Adrenal gland (tissue), 5 donors: ENCODE results near the gene CLRN2.

ENCODE experiments used
- POLR2A ChIP-seq, 2 donors: fragments of 450-650 bp; IDR thresholded peaks; one replicate each; pipeline ENCODE4 v1.6.1; 2017; ENCODE audit warnings: antibody characterized with exemption in 2 of 2, mild to moderate bottlenecking in 2 of 2, moderate library complexity in 1 of 2
- TF ChIP-seq, protein P1 (sequence below), 6 experiments: fragments of 450-650 bp in 4 of 6; fragments of 200-600 bp in 2 of 6; sonication (generic) in 1 of 6; IDR thresholded peaks; 1 replicate in 5 of 6; 2 replicates in 1 of 6; pipeline versions ENCODE4 v1.5.1 to v1.8.0; 2016 to 2021; ENCODE audit warnings: antibody characterized with exemption in 6 of 6, mild to moderate bottlenecking in 2 of 6, moderate library complexity in 1 of 6
- donor health status: DM: no; HTN: no; CAD: no.

GRCh38 chr4:17492058-17492741 lies 22.8 kb upstream of the CLRN2 start:
- TF ChIP-seq, protein P1, sequence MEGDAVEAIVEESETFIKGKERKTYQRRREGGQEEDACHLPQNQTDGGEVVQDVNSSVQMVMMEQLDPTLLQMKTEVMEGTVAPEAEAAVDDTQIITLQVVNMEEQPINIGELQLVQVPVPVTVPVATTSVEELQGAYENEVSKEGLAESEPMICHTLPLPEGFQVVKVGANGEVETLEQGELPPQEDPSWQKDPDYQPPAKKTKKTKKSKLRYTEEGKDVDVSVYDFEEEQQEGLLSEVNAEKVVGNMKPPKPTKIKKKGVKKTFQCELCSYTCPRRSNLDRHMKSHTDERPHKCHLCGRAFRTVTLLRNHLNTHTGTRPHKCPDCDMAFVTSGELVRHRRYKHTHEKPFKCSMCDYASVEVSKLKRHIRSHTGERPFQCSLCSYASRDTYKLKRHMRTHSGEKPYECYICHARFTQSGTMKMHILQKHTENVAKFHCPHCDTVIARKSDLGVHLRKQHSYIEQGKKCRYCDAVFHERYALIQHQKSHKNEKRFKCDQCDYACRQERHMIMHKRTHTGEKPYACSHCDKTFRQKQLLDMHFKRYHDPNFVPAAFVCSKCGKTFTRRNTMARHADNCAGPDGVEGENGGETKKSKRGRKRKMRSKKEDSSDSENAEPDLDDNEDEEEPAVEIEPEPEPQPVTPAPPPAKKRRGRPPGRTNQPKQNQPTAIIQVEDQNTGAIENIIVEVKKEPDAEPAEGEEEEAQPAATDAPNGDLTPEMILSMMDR (IDR thresholded peaks at IDR 0.05), result no peak
- no peak for TF ChIP-seq POLR2A (IDR thresholded peaks at IDR 0.05)
